GM21515 (cell line): ENCODE measurements around the gene RAVER1.

Experiments
- ATAC-seq: cut with Tn5 transposase; IDR thresholded peaks from one replicate; pipeline ENCODE4 v1.9.1; 2021; ENCODE audit not compliant: unreplicated experiment

Gene RAVER1

DNA sequence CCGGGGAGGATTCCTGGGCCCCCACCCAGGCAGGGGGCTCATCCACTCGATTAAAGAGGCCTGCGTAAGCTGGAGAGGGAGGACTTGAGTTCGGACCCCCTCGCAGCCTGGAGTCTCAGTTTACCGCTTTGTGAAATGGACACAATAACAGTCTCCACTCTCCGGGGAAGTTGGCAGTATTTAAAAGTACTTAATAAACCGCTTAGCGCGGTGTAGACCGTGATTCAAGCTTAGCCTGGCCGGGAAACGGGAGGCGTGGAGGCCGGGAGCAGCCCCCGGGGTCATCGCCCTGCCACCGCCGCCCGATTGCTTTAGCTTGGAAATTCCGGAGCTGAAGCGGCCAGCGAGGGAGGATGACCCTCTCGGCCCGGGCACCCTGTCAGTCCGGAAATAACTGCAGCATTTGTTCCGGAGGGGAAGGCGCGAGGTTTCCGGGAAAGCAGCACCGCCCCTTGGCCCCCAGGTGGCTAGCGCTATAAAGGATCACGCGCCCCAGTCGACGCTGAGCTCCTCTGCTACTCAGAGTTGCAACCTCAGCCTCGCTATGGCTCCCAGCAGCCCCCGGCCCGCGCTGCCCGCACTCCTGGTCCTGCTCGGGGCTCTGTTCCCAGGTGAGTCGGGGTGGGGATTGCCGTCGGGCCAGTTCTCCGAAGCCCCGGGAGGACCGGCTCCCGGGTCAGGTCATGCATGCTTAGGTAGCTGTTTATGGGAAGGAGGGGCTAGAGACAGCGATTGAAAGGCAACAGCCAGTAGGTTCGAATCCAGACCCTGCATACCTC lies 62.5 kb downstream of the RAVER1 start, which contains the start of gene ICAM1:
TSS of gene ICAM1 (plus strand) at position 505 of the 779 bp plus-strand sequence. CDS start at position 545, 40 bp downstream.
- peak; percentile 28 for ATAC-seq

DNA sequence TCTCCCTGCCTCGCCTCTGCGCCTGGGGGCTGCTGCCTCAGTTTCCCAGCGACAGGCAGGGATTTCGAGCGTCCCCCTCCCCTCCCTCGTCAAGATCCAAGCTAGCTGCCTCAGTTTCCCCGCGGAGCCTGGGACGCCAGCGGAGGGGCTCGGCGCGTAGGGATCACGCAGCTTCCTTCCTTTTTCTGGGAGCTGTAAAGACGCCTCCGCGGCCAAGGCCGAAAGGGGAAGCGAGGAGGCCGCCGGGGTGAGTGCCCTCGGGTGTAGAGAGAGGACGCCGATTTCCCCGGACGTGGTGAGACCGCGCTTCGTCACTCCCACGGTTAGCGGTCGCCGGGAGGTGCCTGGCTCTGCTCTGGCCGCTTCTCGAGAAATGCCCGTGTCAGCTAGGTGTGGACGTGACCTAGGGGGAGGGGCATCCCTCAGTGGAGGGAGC lies 63.1 kb downstream of the RAVER1 start:
- ATAC-seq, result peak; percentile 50

DNA sequence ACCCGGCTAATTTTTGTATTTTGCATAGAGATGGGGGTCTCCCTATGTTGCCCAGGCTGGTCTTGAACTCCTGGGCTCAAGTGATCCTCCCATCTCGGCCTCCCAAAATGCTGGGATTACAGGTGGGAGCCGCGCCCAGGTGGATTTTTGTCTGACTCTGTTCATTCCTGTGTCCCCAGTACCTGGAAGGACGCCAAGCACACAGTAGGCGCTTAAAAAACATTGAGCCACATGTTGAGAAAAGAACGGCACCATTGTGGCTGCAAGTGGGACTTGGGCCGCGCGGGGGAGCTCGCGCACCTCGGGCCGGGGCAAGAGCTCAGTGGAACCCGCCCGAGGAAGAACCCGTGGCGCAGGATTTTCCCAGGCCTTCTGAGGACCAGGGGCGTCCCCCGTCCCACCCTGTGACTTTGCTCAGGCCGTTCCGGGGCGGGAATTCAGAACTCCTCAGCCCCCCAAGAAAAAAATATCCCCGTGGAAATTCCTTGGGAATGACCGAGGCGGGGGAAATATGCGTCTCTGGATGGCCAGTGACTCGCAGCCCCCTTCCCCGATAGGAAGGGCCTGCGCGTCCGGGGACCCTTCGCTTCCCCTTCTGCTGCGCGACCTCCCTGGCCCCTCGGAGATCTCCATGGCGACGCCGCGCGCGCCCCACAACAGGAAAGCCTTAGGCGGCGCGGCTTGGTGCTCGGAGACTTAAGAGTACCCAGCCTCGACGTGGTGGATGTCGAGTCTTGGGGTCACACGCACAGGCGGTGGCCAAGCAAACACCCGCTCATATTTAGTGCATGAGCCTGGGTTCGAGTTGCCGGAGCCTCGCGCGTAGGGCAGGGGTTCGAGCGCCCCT lies 63.8 kb downstream of the RAVER1 start:
- ATAC-seq, result peak; percentile 29

DNA sequence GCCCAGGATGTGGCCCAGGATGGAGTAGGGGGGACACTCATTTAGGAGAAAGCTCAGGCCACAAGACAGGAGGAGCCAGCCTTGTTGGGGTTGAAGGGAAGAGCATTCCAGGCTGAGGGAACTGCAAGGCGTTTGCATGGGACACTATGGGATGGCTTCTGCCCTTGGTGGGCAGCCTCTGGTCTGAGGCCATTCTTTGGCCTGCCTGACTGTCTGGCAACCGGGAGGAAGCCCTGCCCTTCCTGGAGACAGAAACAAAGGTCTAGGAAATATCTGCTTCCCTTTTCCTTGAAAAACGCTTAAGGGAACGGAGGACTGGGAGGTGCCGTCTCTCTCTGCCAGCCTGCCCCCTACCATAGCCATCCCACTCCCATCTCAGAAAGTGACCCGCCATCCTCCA lies 65.3 kb downstream of the RAVER1 start:
- no peak for ATAC-seq

DNA sequence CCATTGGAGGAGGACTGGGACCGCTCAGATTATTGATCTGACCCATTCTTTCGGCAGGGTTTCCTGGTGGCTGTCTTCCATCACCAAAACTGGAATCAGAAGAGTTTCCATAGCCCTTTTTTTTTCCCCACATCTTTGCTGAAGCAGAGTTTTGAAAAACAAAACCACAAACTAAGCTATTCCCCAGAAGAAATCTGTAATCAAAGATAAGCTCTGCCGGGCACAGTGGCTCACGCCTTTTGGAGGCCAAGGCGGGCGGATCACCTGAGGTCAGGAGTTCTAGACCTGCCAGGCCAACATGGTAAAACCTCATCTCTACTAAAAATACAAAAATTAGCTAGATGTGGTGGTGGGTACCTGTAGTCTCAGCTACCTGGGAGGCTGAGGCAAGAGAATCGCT lies 66.6 kb downstream of the RAVER1 start:
- ATAC-seq, result no peak
